ENCODE data around the gene CCDC43.
"Not testable (repeated sequence)": the region's sequence is repeated elsewhere in the genome, so short reads cannot be mapped to it uniquely, and the experiment has no call there.

Gene CCDC43, protein sequence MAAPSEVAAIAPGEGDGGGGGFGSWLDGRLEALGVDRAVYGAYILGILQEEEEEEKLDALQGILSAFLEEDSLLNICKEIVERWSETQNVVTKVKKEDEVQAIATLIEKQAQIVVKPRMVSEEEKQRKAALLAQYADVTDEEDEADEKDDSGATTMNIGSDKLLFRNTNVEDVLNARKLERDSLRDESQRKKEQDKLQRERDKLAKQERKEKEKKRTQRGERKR

DNA sequence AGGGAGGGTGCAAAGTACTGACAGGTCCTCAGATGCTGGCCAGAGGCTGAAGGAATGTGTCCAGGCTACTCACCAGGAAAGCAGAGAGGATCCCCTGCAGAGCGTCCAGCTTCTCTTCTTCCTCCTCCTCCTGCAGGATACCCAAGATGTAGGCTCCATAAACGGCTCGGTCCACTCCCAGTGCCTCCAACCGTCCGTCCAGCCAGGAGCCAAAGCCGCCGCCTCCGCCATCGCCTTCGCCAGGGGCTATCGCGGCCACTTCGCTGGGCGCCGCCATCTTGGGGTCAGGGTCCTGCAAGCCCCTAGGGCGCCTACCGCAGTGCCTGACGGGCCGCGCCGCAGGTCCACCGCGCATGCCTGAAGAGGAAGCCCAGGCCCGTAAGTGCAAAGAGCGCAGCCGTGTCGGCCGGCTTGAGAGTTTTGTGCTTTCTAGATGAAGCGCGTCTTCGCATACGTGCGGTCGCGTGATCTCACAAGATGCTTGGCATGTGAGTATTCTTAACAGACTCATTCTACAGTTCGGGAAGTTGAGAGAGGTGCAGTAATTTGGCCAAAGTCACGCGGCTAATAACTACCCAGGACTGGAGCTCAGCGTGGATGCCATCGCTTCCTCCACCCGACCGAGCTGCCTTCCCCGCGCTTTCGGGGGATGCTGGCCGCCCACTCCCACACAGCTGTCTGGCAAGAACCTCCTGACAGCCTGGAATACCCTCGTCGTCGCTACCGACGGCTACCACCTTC is at the start of gene CCDC43:
Gene CCDC43, minus strand, starts transcription at position 300 of the 741 bp plus-strand sequence. Its CDS starts 23 bp downstream, at position 277.
- peak; percentile 88 for DNase-seq (ENCODE audit: low read depth)

DNA sequence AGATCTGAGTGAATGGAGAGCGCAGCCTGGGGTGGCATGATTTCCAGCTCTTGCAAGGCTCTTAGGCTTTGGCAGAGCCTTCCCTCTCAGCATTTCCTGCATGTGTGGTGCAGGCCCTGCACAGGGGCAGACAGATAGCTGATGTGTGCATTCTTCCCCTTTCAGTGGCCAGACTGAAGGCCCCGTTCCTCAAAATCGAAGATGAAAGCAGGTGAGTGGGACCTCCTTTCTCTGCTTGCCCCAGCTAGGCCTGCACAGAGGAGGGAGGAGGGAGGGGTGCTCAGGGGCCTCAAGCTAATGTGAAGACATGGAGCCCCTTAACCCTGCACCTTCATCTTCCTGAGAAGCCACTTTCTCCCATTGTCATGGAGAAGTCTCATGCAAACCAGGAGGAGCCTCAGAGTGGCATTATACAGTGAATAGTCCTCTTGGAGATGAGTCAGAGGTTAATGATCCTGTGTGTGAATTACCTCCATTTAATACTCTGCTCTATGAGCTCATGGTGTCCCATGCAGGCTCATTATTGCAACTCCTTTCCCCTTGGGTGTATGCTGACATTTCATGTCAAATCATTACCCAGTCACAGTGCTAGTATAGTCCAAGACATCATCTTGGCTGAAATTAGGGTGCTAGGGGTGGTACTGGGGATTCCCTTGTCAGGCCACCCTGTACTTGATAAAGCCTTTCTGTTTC is 48.8 kb upstream of the CCDC43 start:
- no peak for DNase-seq (ENCODE audit: low read depth)

DNA sequence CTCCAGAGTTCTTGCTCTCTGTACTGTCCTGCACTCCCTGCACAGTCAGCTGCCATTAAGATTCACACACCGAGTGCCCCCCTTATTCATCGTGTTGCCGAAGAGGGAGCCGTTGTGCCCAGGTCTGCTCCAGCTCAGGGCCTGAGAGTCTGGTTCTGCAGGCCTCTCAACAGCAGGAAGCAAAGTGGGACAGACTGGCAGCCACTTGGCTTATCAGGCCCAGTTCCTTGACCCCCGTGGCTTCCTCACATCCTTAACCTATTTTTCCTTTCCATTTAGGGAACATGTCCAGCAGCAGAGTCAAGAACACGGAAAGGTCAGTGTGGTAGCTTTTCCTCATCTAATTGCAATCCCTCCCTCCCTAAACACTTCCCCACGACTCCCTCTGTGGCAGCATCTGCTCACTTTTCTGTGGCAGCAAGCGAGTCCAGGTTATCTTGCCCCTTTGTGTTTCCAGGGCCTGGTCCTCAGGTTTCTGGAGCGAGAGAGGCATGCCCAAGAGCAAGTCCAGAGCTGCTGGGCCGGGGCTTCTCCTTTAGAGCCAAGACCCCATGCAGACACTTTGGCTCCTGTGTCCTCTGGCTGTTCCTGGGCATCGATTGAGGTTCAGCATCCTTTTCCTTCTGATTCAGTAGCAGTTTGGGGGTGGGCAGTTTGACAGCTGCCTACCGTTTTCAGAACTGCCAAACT is 47.1 kb upstream of the CCDC43 start:
- no peak for DNase-seq (ENCODE audit: low read depth)

DNA sequence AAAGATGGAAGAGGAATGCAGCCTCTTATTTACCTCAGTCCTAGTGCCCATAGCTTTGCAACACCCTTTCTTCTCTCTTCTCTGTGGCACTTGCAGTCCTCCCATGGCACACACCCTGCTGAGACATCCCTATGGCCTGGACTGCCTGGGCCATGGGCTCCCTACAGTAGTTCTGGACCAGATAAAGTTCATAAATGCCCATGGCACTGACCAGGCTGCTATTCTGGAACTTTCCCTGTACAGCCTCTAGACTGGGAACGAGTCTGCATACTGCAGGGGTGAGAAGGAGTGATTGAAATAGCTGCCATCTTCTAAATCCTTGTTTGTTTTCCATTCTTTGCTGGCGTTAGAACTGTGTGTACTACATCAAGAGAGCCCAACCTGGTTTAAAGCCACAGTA is 44.7 kb upstream of the CCDC43 start:
- no peak for DNase-seq (ENCODE audit: low read depth)

DNA sequence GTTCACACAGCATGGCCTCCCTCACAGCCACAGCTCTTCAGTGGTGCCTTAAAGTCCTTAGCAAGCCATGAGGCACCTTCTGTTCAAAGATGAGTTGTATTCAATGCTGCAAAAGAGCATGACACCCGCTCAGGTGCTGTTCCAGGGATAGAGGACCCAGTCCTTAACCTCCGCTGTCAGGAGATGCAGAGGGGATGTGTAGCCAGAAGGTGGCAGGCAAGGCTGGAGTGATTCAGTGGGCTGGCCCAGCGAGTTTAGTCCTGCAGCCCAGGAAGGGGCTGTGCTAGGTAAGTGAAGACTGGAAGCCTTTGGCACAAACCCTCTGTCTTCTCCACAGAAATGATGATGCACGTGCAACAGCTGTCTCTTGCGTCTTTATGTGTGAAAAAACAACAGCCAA is 44.2 kb upstream of the CCDC43 start:
- no peak for DNase-seq (ENCODE audit: low read depth)

DNA sequence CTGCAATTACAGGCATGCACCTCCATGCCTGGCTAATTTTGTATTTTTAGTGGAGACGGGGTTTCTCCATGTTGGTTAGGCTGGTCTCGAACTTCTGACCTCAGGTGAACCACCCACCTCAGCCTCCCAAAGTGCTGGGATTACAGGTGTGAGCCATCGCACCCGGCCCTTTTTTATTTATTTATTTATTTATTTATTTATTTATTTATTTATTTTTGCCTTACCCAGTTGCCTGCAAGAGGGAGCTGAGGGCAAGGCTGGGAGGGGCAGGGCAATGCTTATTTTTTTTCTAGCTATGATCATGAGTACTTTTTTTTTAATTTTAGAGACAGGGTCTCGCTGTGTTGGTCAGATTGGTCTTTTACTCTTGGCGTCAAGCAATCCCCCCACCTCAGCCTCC is 36.5 kb upstream of the CCDC43 start:
- not testable (repeated sequence) for DNase-seq (ENCODE audit: low read depth)

DNA sequence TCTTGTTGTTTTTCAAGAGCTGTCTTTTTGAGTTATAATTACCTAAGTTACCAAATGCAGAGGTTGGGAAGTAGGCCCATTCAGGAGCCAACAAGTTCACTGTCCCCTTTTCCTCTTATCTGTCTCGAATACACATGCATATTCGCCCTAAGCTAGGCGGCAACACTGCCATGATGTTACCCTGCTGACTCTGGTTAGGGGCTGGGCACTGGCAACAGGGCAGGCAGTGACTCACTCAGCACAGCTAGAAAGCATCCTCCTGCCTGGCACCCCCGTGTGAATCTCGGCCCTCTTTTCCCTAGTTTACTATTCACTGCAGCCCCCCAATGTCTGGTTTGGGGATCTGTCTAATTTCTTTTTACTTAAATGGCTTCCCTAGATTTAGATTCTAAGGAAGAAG is 32.7 kb upstream of the CCDC43 start:
- DNase-seq (ENCODE audit: low read depth), result no peak

DNA sequence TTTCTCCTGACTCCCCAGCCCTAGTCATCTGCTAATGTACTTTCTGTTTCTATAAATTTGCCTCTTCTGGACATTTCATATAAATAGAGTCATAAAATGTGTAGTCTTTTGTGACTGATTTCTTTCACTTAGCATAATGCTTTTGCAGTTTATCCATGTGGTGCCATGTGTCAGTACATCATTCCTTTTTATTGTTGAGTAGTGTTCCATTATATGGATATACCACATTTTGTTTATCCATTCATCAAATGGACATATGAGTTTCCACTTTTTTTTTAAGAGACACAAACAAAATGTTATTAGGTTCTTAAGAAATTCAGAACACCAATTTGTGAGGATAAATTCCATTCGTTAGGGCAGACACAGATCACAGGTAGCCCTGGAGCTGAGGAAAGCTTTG is 29.9 kb upstream of the CCDC43 start:
- no peak for DNase-seq (ENCODE audit: low read depth)

DNA sequence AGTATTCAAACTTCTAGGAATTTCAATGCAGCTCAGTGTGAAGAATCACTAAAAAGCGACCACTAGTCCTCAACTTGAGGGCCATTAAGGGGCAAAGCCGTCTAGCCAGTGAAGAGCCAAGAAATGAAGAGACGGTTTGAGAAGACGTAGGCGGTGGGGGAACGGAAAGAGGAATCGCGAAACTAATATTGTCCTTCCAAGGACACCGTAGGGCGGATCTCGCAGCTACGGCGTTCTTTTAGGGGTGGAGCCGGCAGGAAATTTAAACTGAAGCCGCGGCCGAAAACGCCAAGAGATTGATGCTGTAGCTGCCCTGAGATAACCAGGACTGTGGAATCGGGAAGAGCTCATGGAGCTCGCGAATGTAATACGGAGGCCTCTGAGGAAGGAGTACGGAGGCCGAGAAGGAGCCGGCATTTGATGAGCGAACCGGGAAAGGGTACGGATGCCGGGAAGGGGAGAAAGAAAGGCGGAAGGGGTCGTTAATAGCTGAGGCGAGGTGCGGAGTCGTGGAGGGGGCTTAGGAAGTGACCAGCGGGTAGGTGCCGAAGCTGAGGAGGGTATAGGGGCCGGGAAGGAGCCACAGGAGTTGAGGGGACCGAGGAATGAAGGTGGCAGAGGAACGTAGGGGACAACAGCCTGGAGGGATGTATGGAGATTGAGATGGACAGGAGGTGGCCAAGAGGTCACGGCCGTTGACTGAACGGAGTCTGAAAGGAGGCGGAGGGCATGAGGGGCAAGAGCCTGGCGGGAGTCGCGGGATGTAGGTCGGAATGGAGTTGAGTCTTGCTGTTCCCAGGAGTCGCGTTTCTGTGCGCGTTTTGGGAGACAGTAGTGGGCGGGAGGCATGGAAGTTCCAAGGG is 19.1 kb upstream of the CCDC43 start, which contains the start of gene DBF4B:
Gene DBF4B, plus strand, starts transcription at position 265 of the 863 bp plus-strand sequence. Its CDS starts 156 bp downstream, at position 421.
- peak; percentile 70 for DNase-seq (ENCODE audit: low read depth)

DNA sequence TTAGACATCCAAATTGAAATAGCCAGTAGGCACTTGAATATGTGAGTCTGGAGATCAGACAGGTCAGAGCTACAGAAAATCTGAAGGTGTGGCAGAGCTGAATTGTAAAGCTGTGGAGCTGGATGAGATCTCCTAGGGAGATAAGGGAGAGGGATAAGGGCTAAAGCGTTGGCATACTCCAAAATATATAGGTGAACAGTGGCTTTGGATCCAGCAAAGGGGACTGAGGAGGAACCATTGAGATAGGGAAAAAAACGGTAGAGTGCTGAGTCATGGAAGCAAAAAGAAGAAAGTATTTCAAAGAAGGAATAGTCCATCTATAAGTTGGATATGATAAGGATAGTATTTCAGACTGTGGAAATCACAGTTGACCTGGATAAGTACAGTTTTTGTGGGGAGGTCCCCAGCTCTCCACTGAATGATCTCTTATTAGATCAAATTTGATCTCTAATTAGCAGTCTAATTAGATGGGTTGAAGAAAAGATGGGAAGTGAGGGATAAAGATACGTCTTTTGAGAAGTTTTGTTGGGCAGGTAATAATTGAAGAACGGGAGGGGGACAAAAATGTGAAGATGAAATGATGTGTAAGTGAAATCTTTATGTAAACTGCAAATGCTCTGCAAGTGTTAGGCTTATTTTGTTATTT is 18.3 kb upstream of the CCDC43 start:
- DNase-seq (ENCODE audit: low read depth), result no peak

DNA sequence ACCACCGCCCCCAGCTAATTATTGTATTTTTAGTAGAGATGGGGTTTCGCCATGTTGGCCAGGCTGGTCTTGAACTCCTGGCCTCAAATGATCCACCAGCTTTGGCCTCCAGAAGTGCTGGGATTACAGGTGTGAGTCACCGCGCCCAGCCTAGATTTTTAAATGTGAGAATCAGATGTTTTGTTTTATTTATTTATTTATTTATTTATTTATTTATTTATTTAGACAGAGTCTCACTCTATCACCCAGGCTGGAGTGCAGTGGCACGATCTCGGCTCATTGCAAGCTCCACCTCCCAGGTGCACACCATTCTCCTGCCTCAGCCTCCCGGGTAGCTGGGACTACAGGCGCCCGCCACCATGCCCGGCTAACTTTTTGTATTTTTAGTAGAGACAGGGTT is 10.7 kb upstream of the CCDC43 start:
- not testable (repeated sequence) for DNase-seq (ENCODE audit: low read depth)

DNA sequence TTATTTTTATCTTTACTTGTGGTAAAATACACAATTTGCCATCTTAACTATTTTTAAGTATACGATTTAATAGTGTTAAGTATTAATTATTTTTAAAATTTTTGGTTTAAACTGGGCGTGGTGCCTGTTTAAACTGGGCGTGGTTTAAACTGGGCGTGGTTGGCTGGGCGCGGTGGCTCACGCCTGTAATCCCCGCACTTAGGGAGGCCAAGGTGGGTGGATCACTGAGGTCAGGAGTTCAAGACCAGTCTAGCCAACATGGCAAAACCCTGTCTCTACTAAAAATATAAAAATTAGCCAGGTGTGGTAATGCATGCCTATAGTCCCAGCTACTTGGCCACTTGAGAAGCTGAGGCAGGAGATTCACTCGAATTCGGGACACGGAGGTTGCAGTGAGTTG is 4.0 kb upstream of the CCDC43 start:
- no peak for DNase-seq (ENCODE audit: low read depth)

DNA sequence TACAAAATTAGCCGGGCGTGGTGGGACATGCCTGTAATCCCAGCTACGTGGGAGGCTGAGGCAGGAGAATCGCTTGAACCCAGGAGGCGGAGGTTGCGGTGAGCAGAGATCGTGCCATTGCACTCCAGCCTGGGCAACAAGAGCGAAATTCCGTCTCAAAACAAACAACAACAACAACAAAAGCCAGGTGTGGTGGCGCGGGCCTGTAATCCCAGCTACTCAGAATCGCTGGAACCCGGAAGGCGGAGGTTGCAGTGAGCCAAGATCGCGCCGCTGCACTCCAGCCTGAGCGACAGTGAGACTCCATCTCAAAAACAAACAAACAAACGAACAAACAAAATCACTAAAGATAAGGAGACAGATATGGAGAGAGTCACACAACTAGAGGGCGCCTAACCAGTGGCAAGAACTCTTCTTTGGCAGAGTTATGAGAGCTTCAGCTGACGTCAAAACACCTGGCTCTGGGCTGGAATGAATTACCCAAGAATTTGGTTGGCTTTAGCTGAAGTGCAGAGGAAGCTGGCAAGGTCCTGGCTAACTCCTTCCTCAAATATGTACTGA is 1.2 kb upstream of the CCDC43 start:
- not testable (repeated sequence) for DNase-seq (ENCODE audit: low read depth)

DNA sequence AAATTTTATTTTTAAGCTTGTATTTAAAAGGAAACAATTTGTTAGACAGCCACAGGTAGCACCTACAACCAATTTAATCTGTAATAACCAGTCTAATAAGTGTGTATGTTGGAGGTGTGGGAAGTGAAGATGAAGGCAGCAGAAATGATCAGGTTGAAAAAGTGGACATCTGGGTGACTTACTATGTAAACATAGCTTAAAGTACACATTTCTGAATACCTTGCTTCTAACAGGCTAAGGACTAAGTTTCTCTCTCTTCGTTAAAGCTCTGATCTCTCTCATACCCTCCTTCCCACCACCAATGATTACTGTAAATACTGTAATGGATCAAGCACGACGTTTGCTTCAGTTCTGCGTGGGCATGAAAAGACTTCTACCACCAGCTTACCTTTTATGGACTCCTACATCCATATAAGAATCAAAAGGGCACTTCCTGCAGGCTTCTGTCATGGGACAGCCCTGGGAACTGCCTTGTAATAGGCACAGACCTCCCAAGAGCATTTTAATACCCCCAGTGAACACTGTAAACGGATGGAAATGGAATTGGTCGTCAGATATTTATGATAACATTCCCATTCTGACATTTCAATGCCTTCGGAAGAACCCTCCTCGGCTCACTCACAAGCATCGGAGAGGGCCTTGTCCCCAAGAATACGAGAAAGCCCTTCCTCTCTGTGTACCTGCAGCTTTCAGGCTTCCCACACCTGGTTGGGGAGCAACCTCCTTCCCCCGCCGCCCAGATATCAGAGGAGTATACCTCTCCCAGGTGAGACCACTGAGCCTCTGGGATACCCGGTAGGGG is 700 bp downstream of the CCDC43 start:
- DNase-seq (ENCODE audit: low read depth), result no peak

DNA sequence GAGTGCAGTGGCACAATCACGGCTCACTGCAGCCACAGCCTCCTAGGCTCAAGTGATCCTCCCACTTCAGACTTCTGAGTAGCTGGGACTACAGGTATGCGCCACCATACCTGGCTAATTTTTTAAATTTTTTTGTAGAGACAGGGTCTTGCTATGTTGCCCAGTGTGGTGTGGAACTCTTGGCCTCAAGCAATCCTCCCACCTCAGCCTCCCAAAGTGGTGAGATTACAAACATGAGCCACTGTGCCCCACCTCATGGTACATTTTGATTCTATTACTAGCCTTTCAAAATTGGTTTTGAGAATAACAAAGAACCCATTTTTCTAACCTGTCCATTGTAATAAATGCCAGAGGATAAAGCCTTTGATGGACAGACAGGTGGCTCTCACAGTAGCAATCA is 1.4 kb downstream of the CCDC43 start:
- DNase-seq (ENCODE audit: low read depth), result no peak

DNA sequence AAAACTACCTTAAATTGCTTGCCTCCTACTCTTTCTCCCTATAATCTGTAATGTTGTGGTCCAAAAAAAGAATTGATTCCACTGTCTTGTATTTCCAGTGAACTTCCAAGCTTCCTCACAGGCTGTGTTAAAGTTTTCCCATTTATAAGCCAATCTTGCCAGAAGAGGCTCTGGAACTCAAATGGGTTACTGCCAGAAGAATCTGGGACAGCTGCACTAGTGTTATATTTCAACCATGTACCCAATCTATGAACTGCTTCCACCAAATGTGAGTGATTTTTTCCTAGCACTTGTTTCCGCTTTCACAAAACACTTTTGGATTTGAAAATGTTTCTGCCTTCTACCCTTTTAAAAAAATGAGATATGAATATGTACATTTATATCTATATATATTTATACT is 1.8 kb downstream of the CCDC43 start:
- DNase-seq (ENCODE audit: low read depth), result no peak

DNA sequence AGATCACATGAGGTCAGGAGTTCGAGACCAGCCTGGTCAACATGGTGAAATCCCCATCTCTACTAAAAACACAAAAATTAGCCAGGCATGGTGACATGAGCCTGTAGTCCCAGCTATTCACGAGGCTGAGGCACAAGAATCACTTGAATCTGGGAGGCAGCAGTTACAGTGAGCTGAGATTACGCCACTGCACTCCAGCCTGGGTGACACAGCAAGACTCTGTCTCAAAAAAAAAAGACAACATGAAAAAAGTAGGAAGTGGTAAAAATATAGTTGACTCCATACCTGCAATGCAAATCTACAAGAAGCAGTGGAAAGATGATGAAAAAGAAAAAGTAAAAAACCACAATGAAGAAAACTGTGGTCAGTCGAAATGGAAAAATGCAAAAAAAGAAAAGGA is 6.3 kb downstream of the CCDC43 start:
- DNase-seq (ENCODE audit: low read depth), result not testable (repeated sequence)

DNA sequence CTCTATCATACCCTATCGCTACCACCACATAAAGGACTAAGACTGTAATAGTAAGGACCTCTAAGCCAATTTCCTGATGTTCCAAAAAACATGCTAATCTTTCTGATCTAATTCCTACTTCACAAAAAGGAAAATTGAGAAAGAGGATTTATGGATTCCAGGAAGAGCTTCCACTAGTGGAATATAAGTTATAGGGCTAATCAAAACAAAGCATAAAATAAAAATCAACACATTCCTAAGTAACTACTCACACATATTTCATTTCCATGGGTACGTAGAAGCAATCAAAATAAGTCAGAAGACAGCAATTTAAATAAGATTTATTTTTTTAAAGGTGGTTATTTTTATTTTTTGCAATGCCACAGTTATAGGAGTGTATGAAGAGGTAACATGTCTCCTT is 12.4 kb downstream of the CCDC43 start:
- DNase-seq (ENCODE audit: low read depth), result no peak

DNA sequence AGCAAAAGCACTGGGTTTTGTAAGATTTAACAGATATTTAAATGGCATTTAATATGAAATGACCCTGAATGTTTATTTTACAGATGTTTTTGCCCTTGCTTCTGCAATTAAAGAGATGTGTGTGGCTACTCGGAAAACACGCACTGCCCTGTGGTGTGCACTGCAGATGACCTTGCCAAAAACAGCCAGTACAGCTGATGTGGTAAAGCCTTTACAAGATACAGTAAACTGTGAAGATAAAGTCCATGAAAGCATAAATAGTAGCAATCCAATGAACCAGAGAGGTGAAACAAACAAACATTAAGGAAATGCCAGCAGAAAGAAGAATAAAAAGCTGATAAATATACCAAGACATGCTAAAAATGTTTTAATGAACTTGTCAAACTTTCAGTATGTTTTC is 15.7 kb downstream of the CCDC43 start:
- DNase-seq (ENCODE audit: low read depth), result no peak
